ENCODE results near the gene GFRA4.

DNA sequence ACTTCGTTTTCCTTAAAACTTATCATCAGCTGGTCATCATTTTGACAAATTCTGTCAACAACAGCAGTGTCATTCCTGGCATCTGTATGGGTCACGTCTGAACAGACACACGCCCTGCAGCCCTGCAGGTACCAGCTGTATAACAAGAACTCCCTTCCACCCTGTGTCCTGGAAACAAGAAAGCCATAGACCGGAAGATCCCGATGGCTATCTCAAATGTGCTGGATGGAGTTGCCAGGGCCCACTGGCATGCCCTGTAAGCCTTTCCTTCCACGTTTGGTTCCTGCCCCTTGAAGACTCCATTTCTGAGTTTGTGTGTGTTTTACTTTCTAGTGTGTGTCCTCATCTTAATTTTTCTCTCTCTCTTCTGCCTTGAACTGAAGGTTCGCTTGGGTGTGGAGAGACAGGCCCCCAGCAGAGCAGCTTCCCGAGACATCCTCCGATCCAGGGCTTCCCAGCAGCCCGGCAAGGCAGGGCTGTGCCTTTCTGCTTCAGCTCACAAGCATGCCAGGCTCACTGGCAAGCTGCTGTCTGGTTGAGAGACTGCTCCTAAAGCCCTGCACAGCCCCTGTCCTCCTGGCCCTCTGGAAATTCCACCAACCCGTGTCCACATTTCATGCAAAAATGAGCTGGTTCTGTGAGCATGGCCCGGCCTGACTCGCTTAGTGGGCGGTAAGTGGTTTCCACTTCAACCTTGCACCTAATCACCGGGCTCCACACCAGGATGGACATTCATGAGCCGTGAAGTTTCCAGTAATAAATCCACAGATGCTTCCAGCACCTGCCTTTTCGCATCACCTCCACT lies 8.7 kb downstream of the GFRA4 start:
- TF ChIP-seq, protein P1, sequence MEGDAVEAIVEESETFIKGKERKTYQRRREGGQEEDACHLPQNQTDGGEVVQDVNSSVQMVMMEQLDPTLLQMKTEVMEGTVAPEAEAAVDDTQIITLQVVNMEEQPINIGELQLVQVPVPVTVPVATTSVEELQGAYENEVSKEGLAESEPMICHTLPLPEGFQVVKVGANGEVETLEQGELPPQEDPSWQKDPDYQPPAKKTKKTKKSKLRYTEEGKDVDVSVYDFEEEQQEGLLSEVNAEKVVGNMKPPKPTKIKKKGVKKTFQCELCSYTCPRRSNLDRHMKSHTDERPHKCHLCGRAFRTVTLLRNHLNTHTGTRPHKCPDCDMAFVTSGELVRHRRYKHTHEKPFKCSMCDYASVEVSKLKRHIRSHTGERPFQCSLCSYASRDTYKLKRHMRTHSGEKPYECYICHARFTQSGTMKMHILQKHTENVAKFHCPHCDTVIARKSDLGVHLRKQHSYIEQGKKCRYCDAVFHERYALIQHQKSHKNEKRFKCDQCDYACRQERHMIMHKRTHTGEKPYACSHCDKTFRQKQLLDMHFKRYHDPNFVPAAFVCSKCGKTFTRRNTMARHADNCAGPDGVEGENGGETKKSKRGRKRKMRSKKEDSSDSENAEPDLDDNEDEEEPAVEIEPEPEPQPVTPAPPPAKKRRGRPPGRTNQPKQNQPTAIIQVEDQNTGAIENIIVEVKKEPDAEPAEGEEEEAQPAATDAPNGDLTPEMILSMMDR (IDR thresholded peaks at IDR 0.05 in 8 of 11, conservative IDR thresholded peaks at IDR 0.05 in 3 of 11): no peak
- no peak for TF ChIP-seq POLR2AphosphoS5 (IDR thresholded peaks at IDR 0.05)

All from spleen (tissue), 7 donors.